ENCODE results near the gene ITPR1.

DNA sequence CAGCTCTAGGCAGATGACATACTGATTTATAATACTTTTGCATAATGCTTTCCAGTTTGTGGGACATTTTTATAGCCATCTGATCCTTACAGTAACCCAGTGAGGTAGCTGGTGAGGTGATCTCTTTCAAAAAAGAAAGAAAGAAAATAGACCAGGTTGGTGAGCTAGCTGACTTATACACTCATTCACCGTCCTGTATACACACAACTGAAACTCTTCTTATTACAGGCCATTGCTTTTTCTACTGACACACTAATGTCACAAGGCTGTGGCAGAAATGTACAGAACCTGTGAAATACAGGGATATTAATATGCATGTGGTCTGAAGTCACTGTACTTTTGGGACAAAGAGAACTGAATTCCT lies 335.9 kb downstream of the ITPR1 start:
- TF ChIP-seq CTCF (IDR thresholded peaks at IDR 0.05) (no peak), POLR2A (IDR thresholded peaks at IDR 0.05) (no peak)

Data from heart left ventricle (tissue), 13 donors.